ENCODE data around the gene GAS7.

The GAS7 gene

DNA sequence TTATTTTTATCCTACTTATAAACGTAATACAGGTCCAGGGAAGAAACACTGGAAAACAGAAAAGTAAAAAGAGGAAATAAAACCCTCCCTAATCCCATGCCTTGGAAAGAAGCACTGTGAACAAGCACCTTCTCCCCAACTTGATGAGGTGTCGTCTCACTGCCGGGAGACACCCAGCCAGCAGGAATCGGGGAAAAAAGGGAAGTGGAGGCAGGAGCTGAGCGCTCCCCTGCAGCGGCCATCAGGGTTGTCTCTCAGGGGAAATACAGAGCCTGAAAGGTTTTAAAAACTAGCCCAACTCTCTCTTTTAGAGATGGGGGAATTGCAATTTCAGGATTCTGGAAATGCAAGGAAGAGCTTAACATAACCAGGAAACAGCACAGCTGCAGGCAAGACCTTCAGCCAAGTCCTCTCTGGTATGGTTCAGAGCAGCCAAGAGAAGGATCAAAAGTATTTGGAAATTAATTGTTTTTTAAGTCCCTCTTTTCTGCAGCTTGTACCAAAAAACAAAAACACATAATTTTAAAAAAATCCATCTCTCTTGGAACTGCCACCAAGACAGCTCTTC is 197.0 kb downstream of the GAS7 start:
- Histone ChIP-seq H3K79me2 (ENCODE audit: insufficient read depth, low read length) (no peaks in the 10 kb centered on the region), H2AFZ (ENCODE audit: low read length) (no peak overlapping the region), H3K9ac (ENCODE audit: low read length) (no peak overlapping the region), H3K4me3 (ENCODE audit: low read depth, low read length, poor library complexity, severe bottlenecking) (no peak overlapping the region), H3K9me3 (ENCODE audit: low read length) (no peaks in the 10 kb centered on the region), H3K9me2 (ENCODE audit: low read depth, low read length) (no peaks in the 10 kb centered on the region), H3K4me1 (ENCODE audit: insufficient read depth, low read length, severe bottlenecking) (no peaks in the 10 kb centered on the region), H3K27ac (ENCODE audit: low read depth, low read length, poor library complexity, severe bottlenecking) (no peak overlapping the region), H3K27me3 (ENCODE audit: insufficient read depth, low read length) (no peaks in the 10 kb centered on the region), H3K4me2 (ENCODE audit: low read length) (no peak overlapping the region), H3F3A (ENCODE audit: insufficient read depth, low read length) (no peaks in the 10 kb centered on the region), H4K20me1 (ENCODE audit: insufficient read depth, low read length) (no peaks in the 10 kb centered on the region), H3K36me3 (ENCODE audit: insufficient read depth, low read length) (no peaks in the 10 kb centered on the region)
- TF ChIP-seq, protein P1, sequence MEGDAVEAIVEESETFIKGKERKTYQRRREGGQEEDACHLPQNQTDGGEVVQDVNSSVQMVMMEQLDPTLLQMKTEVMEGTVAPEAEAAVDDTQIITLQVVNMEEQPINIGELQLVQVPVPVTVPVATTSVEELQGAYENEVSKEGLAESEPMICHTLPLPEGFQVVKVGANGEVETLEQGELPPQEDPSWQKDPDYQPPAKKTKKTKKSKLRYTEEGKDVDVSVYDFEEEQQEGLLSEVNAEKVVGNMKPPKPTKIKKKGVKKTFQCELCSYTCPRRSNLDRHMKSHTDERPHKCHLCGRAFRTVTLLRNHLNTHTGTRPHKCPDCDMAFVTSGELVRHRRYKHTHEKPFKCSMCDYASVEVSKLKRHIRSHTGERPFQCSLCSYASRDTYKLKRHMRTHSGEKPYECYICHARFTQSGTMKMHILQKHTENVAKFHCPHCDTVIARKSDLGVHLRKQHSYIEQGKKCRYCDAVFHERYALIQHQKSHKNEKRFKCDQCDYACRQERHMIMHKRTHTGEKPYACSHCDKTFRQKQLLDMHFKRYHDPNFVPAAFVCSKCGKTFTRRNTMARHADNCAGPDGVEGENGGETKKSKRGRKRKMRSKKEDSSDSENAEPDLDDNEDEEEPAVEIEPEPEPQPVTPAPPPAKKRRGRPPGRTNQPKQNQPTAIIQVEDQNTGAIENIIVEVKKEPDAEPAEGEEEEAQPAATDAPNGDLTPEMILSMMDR (IDR thresholded peaks at IDR 0.05; ENCODE audit: low read length): no peak
- TF ChIP-seq EZH2 (IDR thresholded peaks at IDR 0.05; ENCODE audit: borderline replicate concordance, low read length): no peak

DNA sequence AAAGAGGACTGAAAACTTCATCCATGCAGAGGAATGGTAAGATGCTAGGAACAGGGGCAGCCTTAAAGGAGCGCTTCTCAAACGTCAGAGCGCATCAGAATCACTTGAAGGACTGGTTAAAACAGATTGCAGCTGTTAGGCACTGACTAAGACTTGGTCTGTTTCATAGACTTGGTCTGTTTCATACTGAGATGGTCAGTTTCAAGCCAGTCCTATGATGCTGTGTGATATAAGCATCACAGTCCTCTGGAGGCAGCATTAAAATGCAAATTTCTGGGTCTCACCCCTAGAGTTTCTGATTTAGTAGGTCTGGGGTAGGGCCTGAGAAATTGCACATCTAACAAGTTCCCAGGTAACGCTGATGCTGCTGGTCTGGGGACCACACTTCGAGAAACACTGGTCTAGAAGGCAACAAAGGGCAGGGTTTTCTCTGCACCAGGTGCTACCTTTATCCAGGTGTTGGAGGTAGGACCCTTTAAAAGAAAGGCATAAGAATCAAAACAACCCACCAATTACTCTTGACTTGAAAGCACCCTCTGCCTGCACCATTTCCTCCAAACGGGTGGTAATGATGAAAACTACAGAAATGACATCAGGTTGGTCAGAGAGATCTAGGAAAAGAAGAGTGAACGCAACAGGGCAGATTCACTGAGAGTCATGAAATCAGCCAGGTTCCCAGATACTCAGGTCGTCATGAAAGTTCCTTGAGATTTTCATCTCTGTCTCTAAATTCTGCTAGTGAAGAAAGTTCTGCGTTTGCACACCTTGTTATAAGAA is 198.3 kb downstream of the GAS7 start:
- no peaks in the 10 kb centered on the region for H3K79me2 ChIP-seq (ENCODE audit: insufficient read depth, low read length)
- no peaks in the 10 kb centered on the region for H3K9me3 ChIP-seq (ENCODE audit: low read length)
- H3K9me2 ChIP-seq (ENCODE audit: low read depth, low read length): no peaks in the 10 kb centered on the region
- H3K36me3 ChIP-seq (ENCODE audit: insufficient read depth, low read length): no peaks in the 10 kb centered on the region
- no peaks in the 10 kb centered on the region for H4K20me1 ChIP-seq (ENCODE audit: insufficient read depth, low read length)
- no peaks in the 10 kb centered on the region for H3F3A ChIP-seq (ENCODE audit: insufficient read depth, low read length)
- TF ChIP-seq EZH2 (IDR thresholded peaks at IDR 0.05; ENCODE audit: borderline replicate concordance, low read length): no peak
- TF ChIP-seq, protein P1 (IDR thresholded peaks at IDR 0.05; ENCODE audit: low read length): no peak
- H3K9ac ChIP-seq (ENCODE audit: low read length): no peak overlapping the region
- H3K4me1 ChIP-seq (ENCODE audit: insufficient read depth, low read length, severe bottlenecking): no peaks in the 10 kb centered on the region
- H3K4me3 ChIP-seq (ENCODE audit: low read depth, low read length, poor library complexity, severe bottlenecking): no peak overlapping the region
- H3K27me3 ChIP-seq (ENCODE audit: insufficient read depth, low read length): no peaks in the 10 kb centered on the region
- no peak overlapping the region for H3K4me2 ChIP-seq (ENCODE audit: low read length)
- no peak overlapping the region for H3K27ac ChIP-seq (ENCODE audit: low read depth, low read length, poor library complexity, severe bottlenecking)
- H2AFZ ChIP-seq (ENCODE audit: low read length): no peak overlapping the region

DNA sequence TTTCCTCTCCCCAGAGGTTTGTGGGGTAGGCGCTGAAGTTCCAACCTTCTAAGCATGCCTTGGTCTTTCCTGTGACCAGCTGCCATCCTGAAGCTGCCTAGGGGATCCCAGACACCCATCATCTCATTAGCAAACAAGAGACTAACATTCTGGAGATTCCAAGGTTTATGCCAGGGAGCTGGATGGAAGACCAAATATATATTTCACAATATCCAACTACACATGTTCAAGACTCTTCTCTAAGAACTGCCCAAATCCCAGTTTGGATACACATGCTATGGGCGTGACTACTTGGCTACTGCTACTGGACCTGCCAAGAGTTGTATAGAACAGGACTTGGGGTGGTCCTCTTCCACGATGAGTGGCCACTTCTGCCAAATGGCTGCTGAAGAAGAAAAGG is 200.3 kb downstream of the GAS7 start:
- TF ChIP-seq, protein P1 (IDR thresholded peaks at IDR 0.05; ENCODE audit: low read length): no peak
- TF ChIP-seq EZH2 (IDR thresholded peaks at IDR 0.05; ENCODE audit: borderline replicate concordance, low read length): no peak
- Histone ChIP-seq H3K79me2 (ENCODE audit: insufficient read depth, low read length) (no peaks in the 10 kb centered on the region), H3K9me3 (ENCODE audit: low read length) (no peaks in the 10 kb centered on the region), H3K27me3 (ENCODE audit: insufficient read depth, low read length) (no peaks in the 10 kb centered on the region), H3F3A (ENCODE audit: insufficient read depth, low read length) (no peaks in the 10 kb centered on the region), H3K27ac (ENCODE audit: low read depth, low read length, poor library complexity, severe bottlenecking) (no peak overlapping the region), H4K20me1 (ENCODE audit: insufficient read depth, low read length) (no peaks in the 10 kb centered on the region), H2AFZ (ENCODE audit: low read length) (no peak overlapping the region), H3K4me3 (ENCODE audit: low read depth, low read length, poor library complexity, severe bottlenecking) (no peak overlapping the region), H3K9ac (ENCODE audit: low read length) (no peak overlapping the region), H3K9me2 (ENCODE audit: low read depth, low read length) (no peaks in the 10 kb centered on the region), H3K4me1 (ENCODE audit: insufficient read depth, low read length, severe bottlenecking) (no peaks in the 10 kb centered on the region), H3K4me2 (ENCODE audit: low read length) (no peak overlapping the region), H3K36me3 (ENCODE audit: insufficient read depth, low read length) (no peaks in the 10 kb centered on the region)
